Measurements from ENCODE around the gene ELK1. TPM values are rescaled to one million over a fixed set of nuclear protein-coding genes. Genes with fewer than 3 reads are reported as not detected.
A peak's percentile ranks its signal among the peaks of the same experiment; 100 is the strongest.

Gene ELK1
- total and polyA plus RNA-seq, 4 donors, result 9.7 to 32.8 (median 26.9) TPM

DNA sequence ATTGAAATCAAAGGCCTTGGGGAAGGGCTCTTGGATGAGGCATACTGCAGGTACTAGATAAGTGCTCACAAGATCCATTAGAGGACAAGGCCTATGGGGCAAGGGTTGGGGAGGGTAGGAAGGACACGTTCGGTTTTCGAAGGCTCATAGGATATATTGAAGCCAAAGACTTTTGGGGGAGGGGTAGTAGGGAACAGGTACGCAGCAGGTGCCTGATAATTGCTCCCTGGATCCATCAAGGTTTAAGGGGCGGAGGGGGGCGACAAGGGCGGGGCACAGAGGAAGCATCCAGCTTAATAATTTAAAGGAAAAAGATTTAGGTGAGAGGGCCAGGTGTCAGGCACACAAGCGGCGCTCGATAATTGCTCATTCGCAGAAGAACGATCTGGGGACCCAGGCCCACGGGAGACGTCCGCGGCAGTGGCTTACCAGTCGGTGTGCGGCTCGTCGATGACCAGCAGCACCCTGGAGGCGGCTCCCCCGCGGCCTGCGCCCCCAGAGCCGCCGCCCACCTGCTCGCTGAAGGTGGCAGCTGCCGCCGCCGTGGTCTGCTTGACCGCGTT, 31.4 kb downstream of the ELK1 start:
- H3K9me3 ChIP-seq (ENCODE audit: control insufficient read depth, insufficient read depth, low read length), result no peaks in the 10 kb centered on the region
- H3K4me3 ChIP-seq (ENCODE audit: low read depth, low read length), result peak overlapping the region; percentile 42
- no peak overlapping the region for H3K27ac ChIP-seq (ENCODE audit: low read depth, low read length)
- H3K36me3 ChIP-seq (ENCODE audit: control insufficient read depth, insufficient read depth, low read length), result peaks cover 2% of the 10 kb centered on the region
- H3K27me3 ChIP-seq (ENCODE audit: control insufficient read depth, insufficient read depth, low read length), result no peaks in the 10 kb centered on the region
- 40% methylated on average over 32 of the region's 32 CpGs for WGBS (ENCODE audit: insufficient coverage)
- peaks cover 10% of the 10 kb centered on the region for H3K4me1 ChIP-seq (ENCODE audit: control insufficient read depth, insufficient read depth, low read length)
- no peak for DNase-seq (ENCODE audit: low read depth in 4 of 6, low spot score in 6 of 6)

DNA sequence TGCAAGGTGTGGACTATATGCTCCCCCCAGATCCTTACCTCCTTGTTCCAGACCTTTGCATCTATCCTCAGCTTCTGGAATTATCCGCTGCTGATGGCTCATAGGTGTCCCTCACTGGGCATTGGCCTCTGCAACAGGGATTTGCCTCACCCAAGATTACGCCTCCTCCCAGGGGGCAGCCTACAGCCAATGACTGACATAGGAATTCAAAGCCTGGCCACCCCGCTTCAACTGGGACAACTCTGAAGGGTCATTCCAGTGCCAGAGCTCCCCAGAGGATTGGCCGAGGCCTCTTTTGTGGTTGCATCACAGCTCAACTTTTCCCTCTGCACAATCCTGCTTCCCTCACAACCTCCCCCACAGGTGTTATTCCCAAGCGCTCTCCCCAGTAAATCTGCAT, 35.7 kb downstream of the ELK1 start:
- Histone ChIP-seq H3K36me3 (ENCODE audit: control insufficient read depth, insufficient read depth, low read length) (peaks cover 8% of the 10 kb centered on the region), H3K27me3 (ENCODE audit: control insufficient read depth, insufficient read depth, low read length) (no peaks in the 10 kb centered on the region), H3K27ac (ENCODE audit: low read depth, low read length) (no peak overlapping the region), H3K4me1 (ENCODE audit: control insufficient read depth, insufficient read depth, low read length) (peaks cover 3% of the 10 kb centered on the region), H3K9me3 (ENCODE audit: control insufficient read depth, insufficient read depth, low read length) (no peaks in the 10 kb centered on the region), H3K4me3 (ENCODE audit: low read depth, low read length) (no peak overlapping the region)
- DNase-seq (ENCODE audit: low read depth in 4 of 6, low spot score in 6 of 6), result no peak
- WGBS (ENCODE audit: insufficient coverage), result 91% methylated on average over 5 of the region's 5 CpGs

GRCh38 chrX:47613082-47613481, 37.3 kb downstream of the ELK1 start:
- H3K36me3 ChIP-seq (ENCODE audit: control insufficient read depth, insufficient read depth, low read length), result peaks cover 9% of the 10 kb centered on the region
- no peaks in the 10 kb centered on the region for H3K27me3 ChIP-seq (ENCODE audit: control insufficient read depth, insufficient read depth, low read length)
- H3K4me3 ChIP-seq (ENCODE audit: low read depth, low read length), result no peak overlapping the region
- DNase-seq (ENCODE audit: low read depth in 4 of 6, low spot score in 6 of 6), result no peak
- 79% methylated on average over 7 of the region's 8 CpGs for WGBS (ENCODE audit: insufficient coverage)
- no peaks in the 10 kb centered on the region for H3K9me3 ChIP-seq (ENCODE audit: control insufficient read depth, insufficient read depth, low read length)
- no peaks in the 10 kb centered on the region for H3K4me1 ChIP-seq (ENCODE audit: control insufficient read depth, insufficient read depth, low read length)
- no peak overlapping the region for H3K27ac ChIP-seq (ENCODE audit: low read depth, low read length)

DNA sequence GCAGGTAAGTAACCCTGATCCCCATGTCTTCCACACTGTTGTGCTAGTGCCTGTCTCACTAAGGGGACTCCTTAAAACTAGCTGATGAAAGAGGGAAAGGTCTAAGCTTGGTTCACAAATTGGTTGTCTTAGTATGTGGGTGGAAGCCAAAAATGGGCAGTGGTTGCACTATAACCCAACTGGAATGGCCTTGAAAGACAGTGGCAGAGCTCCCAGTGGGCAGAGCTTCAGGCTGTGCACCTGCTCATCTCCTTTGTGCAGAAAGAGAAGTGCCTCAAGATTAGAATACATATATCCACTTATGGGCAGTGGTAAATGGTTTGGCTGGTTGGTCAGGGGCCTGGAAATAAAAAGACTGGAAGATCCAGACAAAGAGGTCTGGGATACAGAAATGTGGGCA, 37.9 kb downstream of the ELK1 start:
- no peak overlapping the region for H3K4me3 ChIP-seq (ENCODE audit: low read depth, low read length)
- no peaks in the 10 kb centered on the region for H3K9me3 ChIP-seq (ENCODE audit: control insufficient read depth, insufficient read depth, low read length)
- no peaks in the 10 kb centered on the region for H3K27me3 ChIP-seq (ENCODE audit: control insufficient read depth, insufficient read depth, low read length)
- H3K4me1 ChIP-seq (ENCODE audit: control insufficient read depth, insufficient read depth, low read length), result no peaks in the 10 kb centered on the region
- H3K27ac ChIP-seq (ENCODE audit: low read depth, low read length), result no peak overlapping the region
- H3K36me3 ChIP-seq (ENCODE audit: control insufficient read depth, insufficient read depth, low read length), result peaks cover 11% of the 10 kb centered on the region
- DNase-seq (ENCODE audit: low read depth in 4 of 6, low spot score in 6 of 6), result no peak

GRCh38 chrX:47611926-47612325, 38.4 kb downstream of the ELK1 start:
- WGBS (ENCODE audit: insufficient coverage), result 67% methylated on average over 2 of the region's 2 CpGs
- no peaks in the 10 kb centered on the region for H3K27me3 ChIP-seq (ENCODE audit: control insufficient read depth, insufficient read depth, low read length)
- DNase-seq (ENCODE audit: low read depth in 4 of 6, low spot score in 6 of 6), result no peak

GRCh38 chrX:47611489-47611888, 38.9 kb downstream of the ELK1 start:
- H3K9me3 ChIP-seq (ENCODE audit: control insufficient read depth, insufficient read depth, low read length), result no peaks in the 10 kb centered on the region
- H3K4me3 ChIP-seq (ENCODE audit: low read depth, low read length), result no peak overlapping the region
- H3K36me3 ChIP-seq (ENCODE audit: control insufficient read depth, insufficient read depth, low read length), result peaks cover 11% of the 10 kb centered on the region
- no peaks in the 10 kb centered on the region for H3K4me1 ChIP-seq (ENCODE audit: control insufficient read depth, insufficient read depth, low read length)
- 100% methylated on average over 1 of the region's 2 CpGs for WGBS (ENCODE audit: insufficient coverage)
- H3K27me3 ChIP-seq (ENCODE audit: control insufficient read depth, insufficient read depth, low read length), result no peaks in the 10 kb centered on the region
- no peak overlapping the region for H3K27ac ChIP-seq (ENCODE audit: low read depth, low read length)
- no peak for DNase-seq (ENCODE audit: low read depth in 4 of 6, low spot score in 6 of 6)

More at GRCh38 chrX:47611926-47612325, 38.4 kb downstream of the ELK1 start:
- Histone ChIP-seq H3K4me1 (ENCODE audit: control insufficient read depth, insufficient read depth, low read length) (no peaks in the 10 kb centered on the region), H3K36me3 (ENCODE audit: control insufficient read depth, insufficient read depth, low read length) (peaks cover 11% of the 10 kb centered on the region), H3K9me3 (ENCODE audit: control insufficient read depth, insufficient read depth, low read length) (no peaks in the 10 kb centered on the region), H3K4me3 (ENCODE audit: low read depth, low read length) (no peak overlapping the region), H3K27ac (ENCODE audit: low read depth, low read length) (no peak overlapping the region)

DNA sequence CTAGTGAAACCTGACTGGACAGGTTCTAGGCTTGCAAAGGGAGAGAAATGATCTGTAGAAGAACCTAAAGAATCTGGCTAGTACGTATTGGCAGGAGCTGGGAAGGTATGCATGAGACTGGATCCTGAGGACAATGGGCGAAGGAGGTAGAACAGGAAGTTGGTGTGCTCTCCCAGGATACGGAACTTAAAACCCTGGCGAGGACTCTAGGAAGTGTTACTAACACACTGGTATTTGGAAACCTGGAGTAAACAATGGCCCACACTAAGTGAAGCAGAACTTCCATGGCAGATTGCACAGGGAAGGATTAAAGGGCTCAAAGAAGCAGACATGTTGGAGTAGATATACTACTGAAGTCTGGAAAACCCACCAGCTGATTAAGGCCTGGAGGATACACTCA, 39.9 kb downstream of the ELK1 start:
- H3K27ac ChIP-seq (ENCODE audit: low read depth, low read length), result no peak overlapping the region
- 63% methylated on average over 4 of the region's 4 CpGs for WGBS (ENCODE audit: insufficient coverage)

GRCh38 chrX:47608130-47608810, 42.1 kb downstream of the ELK1 start:
- Histone ChIP-seq H3K27me3 (ENCODE audit: control insufficient read depth, insufficient read depth, low read length) (no peaks in the 10 kb centered on the region), H3K4me3 (ENCODE audit: low read depth, low read length) (no peak overlapping the region), H3K36me3 (ENCODE audit: control insufficient read depth, insufficient read depth, low read length) (peaks cover 17% of the 10 kb centered on the region), H3K27ac (ENCODE audit: low read depth, low read length) (no peak overlapping the region), H3K9me3 (ENCODE audit: control insufficient read depth, insufficient read depth, low read length) (no peaks in the 10 kb centered on the region), H3K4me1 (ENCODE audit: control insufficient read depth, insufficient read depth, low read length) (no peaks in the 10 kb centered on the region)
- peak in 2 of 6 donors; percentile 10 to 14 for DNase-seq (ENCODE audit: low read depth in 4 of 6, low spot score in 6 of 6)
- WGBS (ENCODE audit: insufficient coverage), result 53% methylated on average over 9 of the region's 9 CpGs

More for the DNA sequence above, 39.9 kb downstream of the ELK1 start:
- Histone ChIP-seq H3K4me1 (ENCODE audit: control insufficient read depth, insufficient read depth, low read length) (no peaks in the 10 kb centered on the region), H3K4me3 (ENCODE audit: low read depth, low read length) (no peak overlapping the region), H3K27me3 (ENCODE audit: control insufficient read depth, insufficient read depth, low read length) (no peaks in the 10 kb centered on the region), H3K36me3 (ENCODE audit: control insufficient read depth, insufficient read depth, low read length) (peaks cover 15% of the 10 kb centered on the region), H3K9me3 (ENCODE audit: control insufficient read depth, insufficient read depth, low read length) (no peaks in the 10 kb centered on the region)
- no peak for DNase-seq (ENCODE audit: low read depth in 4 of 6, low spot score in 6 of 6)

- DNase-seq (ENCODE audit: low read depth in 4 of 6, low spot score in 6 of 6), result no peak
- H3K27me3 ChIP-seq (ENCODE audit: control insufficient read depth, insufficient read depth, low read length), result no peaks in the 10 kb centered on the region
- H3K36me3 ChIP-seq (ENCODE audit: control insufficient read depth, insufficient read depth, low read length), result peaks cover 12% of the 10 kb centered on the region
- no peaks in the 10 kb centered on the region for H3K4me1 ChIP-seq (ENCODE audit: control insufficient read depth, insufficient read depth, low read length)
- H3K27ac ChIP-seq (ENCODE audit: low read depth, low read length), result no peak overlapping the region
- H3K9me3 ChIP-seq (ENCODE audit: control insufficient read depth, insufficient read depth, low read length), result no peaks in the 10 kb centered on the region
- H3K4me3 ChIP-seq (ENCODE audit: low read depth, low read length), result no peak overlapping the region
Observed at GRCh38 chrX:47607091-47607490, 43.3 kb downstream of the ELK1 start.

GRCh38 chrX:47605024-47605423, 45.3 kb downstream of the ELK1 start:
- no peaks in the 10 kb centered on the region for H3K4me1 ChIP-seq (ENCODE audit: control insufficient read depth, insufficient read depth, low read length)
- peaks cover 3% of the 10 kb centered on the region for H3K9me3 ChIP-seq (ENCODE audit: control insufficient read depth, insufficient read depth, low read length)
- peaks cover 12% of the 10 kb centered on the region for H3K36me3 ChIP-seq (ENCODE audit: control insufficient read depth, insufficient read depth, low read length)
- no peak overlapping the region for H3K4me3 ChIP-seq (ENCODE audit: low read depth, low read length)
- WGBS (ENCODE audit: insufficient coverage), result 79% methylated on average over 6 of the region's 9 CpGs
- no peak overlapping the region for H3K27ac ChIP-seq (ENCODE audit: low read depth, low read length)
- no peaks in the 10 kb centered on the region for H3K27me3 ChIP-seq (ENCODE audit: control insufficient read depth, insufficient read depth, low read length)
- DNase-seq (ENCODE audit: low read depth in 4 of 6, low spot score in 6 of 6), result no peak
